SK-N-SH (cell line): ENCODE data around the gene DNAJB1. TPM values are rescaled to one million over a fixed set of nuclear protein-coding genes. Genes with fewer than 3 reads are reported as not detected.

Source experiments
- CTCF ChIA-PET: fragments of 300-600, 350-600 bp; formaldehyde crosslinking; extraction: SDS; loops from one replicate; lab custom pipeline; 2021; lab: Yijun Ruan, JAX
- POLR2A ChIA-PET: fragments of 350-600 bp; sonication (Branson Sonifier 250); formaldehyde crosslinking; extraction: SDS; loops from one replicate; lab custom pipeline; 2020; ENCODE audit warnings: antibody characterized with exemption, inconsistent platforms; lab: Yijun Ruan, JAX
- DNase-seq: peaks from one replicate; pipeline ENCODE4 v3.0.0; 2012
- H2AFZ ChIP-seq: fragments of 200-600 bp; sonication (generic); 2 replicates; pipeline ENCODE4 v1.8.1; 2016; ENCODE audit warnings: antibody characterized with exemption, mild to moderate bottlenecking, low read depth
- H3F3A ChIP-seq: fragments of 200-600 bp; sonication (generic); replicated peaks from 2 replicates; pipeline ENCODE3; 2016; ENCODE audit warnings: antibody characterized with exemption, mild to moderate bottlenecking; ENCODE audit not compliant: insufficient read depth
- H3K27ac ChIP-seq, 2 experiments: fragments of 200-500 bp in 1 of 2; fragments of 200-600 bp in 1 of 2; sonication (Bioruptor generic) in 1 of 2; sonication (generic), shearing (Covaris generic) in 1 of 2; 2 replicates each; pipeline versions ENCODE4 v1.5.1 to v1.6.1; 2014 to 2016; ENCODE audit warnings: low read depth in 2 of 2, inconsistent platforms in 1 of 2, low read length in 1 of 2, mild to moderate bottlenecking in 1 of 2, mixed read lengths in 1 of 2
- H3K27me3 ChIP-seq: fragments of 200-600 bp; sonication (generic), shearing (Covaris generic); 2 replicates; pipeline ENCODE4 v1.6.1; 2016; ENCODE audit warnings: mixed run types; ENCODE audit not compliant: insufficient read depth
- H3K36me3 ChIP-seq, 2 experiments: fragments of 200-500 bp in 1 of 2; fragments of 200-600 bp in 1 of 2; sonication (Bioruptor generic) in 1 of 2; sonication (generic) in 1 of 2; replicated peaks in 1 of 2; 2 replicates each; pipeline versions ENCODE3 to v1.5.1; 2014 to 2016; ENCODE audit warnings: low read length in 1 of 2, mild to moderate bottlenecking in 1 of 2; ENCODE audit not compliant: insufficient read depth in 2 of 2, control insufficient read depth in 1 of 2
- H3K4me1 ChIP-seq, 2 experiments: fragments of 200-500 bp in 1 of 2; fragments of 200-600 bp in 1 of 2; sonication (Bioruptor generic) in 1 of 2; sonication (generic), shearing (Covaris generic) in 1 of 2; 2 replicates each; pipeline versions ENCODE4 v1.5.1 to v1.6.1; 2014 to 2016; ENCODE audit warnings: low read depth in 1 of 2, low read length in 1 of 2, mixed run types in 1 of 2; ENCODE audit not compliant: insufficient read depth in 2 of 2, control insufficient read depth in 1 of 2
- H3K4me2 ChIP-seq: fragments of 200-600 bp; sonication (generic), shearing (Covaris generic); 2 replicates; pipeline ENCODE4 v1.6.1; 2017; ENCODE audit warnings: mixed run types
- H3K4me3 ChIP-seq, 2 experiments: fragments of 200-500 bp in 1 of 2; fragments of 200-600 bp in 1 of 2; sonication (Bioruptor generic) in 1 of 2; sonication (generic), shearing (Covaris generic) in 1 of 2; 2 replicates each; pipeline versions ENCODE4 v1.5.1 to v1.8.1; 2014 to 2016; ENCODE audit warnings: low read depth in 2 of 2, inconsistent platforms in 1 of 2, low read length in 1 of 2, mild to moderate bottlenecking in 1 of 2, mixed read lengths in 1 of 2, moderate library complexity in 1 of 2
- H3K79me2 ChIP-seq: fragments of 200-600 bp; sonication (generic); 2 replicates; pipeline ENCODE4 v1.8.1; 2017; ENCODE audit warnings: mild to moderate bottlenecking; ENCODE audit not compliant: insufficient read depth
- H3K9ac ChIP-seq: fragments of 200-600 bp; sonication (generic); 2 replicates; pipeline ENCODE4 v1.6.1; 2017; ENCODE audit warnings: mixed run types
- H3K9me2 ChIP-seq: fragments of 200-600 bp; sonication (generic); 2 replicates; pipeline ENCODE4 v1.6.1; 2017; ENCODE audit warnings: mixed run types
- H3K9me3 ChIP-seq: fragments of 200-600 bp; sonication (generic); 2 replicates; pipeline ENCODE4 v1.6.1; 2017; ENCODE audit warnings: mixed run types, mild to moderate bottlenecking, moderate library complexity
- H4K20me1 ChIP-seq: fragments of 200-600 bp; sonication (generic); 2 replicates; pipeline ENCODE4 v1.6.1; 2017; ENCODE audit warnings: mild to moderate bottlenecking, mixed run types; ENCODE audit not compliant: insufficient read depth
- CTCF ChIP-seq: fragments of 200-600 bp; sonication (generic); IDR thresholded peaks from 2 replicates; pipeline ENCODE4 v1.6.1; 2017; ENCODE audit warnings: antibody characterized with exemption, mild to moderate bottlenecking, moderate library complexity
- EP300 ChIP-seq, 2 experiments: IDR thresholded peaks; 2 replicates each; pipeline versions ENCODE4 v1.4.0 to v1.6.1; 2012; ENCODE audit warnings: borderline replicate concordance in 1 of 2, low read depth in 1 of 2, low read length in 1 of 2
- EZH2phosphoT487 ChIP-seq: fragments of 200-600 bp; sonication (generic); IDR thresholded peaks from 2 replicates; pipeline ENCODE4 v1.6.1; 2017; ENCODE audit warnings: low read depth, mixed run types, mild to moderate bottlenecking, antibody characterized with exemption, moderate library complexity, borderline replicate concordance
- FOSL2 ChIP-seq: IDR thresholded peaks from 2 replicates; pipeline ENCODE4 v1.4.0; 2012; ENCODE audit warnings: low read depth, mild to moderate bottlenecking, moderate library complexity, borderline replicate concordance
- FOXM1 ChIP-seq: IDR thresholded peaks from 2 replicates; pipeline ENCODE4 v1.4.0; 2012; ENCODE audit warnings: low read depth, mild to moderate bottlenecking
- JUND ChIP-seq: IDR thresholded peaks from 2 replicates; pipeline ENCODE4 v1.4.0; 2012
- PBX3 ChIP-seq: IDR thresholded peaks from 2 replicates; pipeline ENCODE4; 2012
- RAD21 ChIP-seq: IDR thresholded peaks from 2 replicates; pipeline ENCODE4 v1.6.1; 2012; ENCODE audit warnings: mild to moderate bottlenecking, low read length
- RXRA ChIP-seq: IDR thresholded peaks from 2 replicates; pipeline ENCODE4 v1.4.0; 2012; ENCODE audit warnings: low read depth, mild to moderate bottlenecking, borderline replicate concordance
- TAF1 ChIP-seq: IDR thresholded peaks from 2 replicates; pipeline ENCODE4 v1.6.1; 2012; ENCODE audit warnings: low read depth, mild to moderate bottlenecking, low read length, moderate library complexity, borderline replicate concordance
- USF1 ChIP-seq: IDR thresholded peaks from 2 replicates; pipeline ENCODE4 v1.4.0; 2012; ENCODE audit warnings: low read depth, borderline replicate concordance
- YY1 ChIP-seq: IDR thresholded peaks from 2 replicates; pipeline ENCODE4 v1.4.0; 2012; ENCODE audit warnings: low read depth, mild to moderate bottlenecking
- ZBTB33 ChIP-seq: IDR thresholded peaks from 2 replicates; pipeline ENCODE4 v1.4.0; 2012; ENCODE audit warnings: low read depth, borderline replicate concordance
- WGBS: methylation state at CpG from one replicate; pipeline ENCODE4 v1.1.6; 2017; ENCODE audit warnings: low lambda C conversion rate; 5-methylcytosine and 5-hydroxymethylcytosine counted together
- polyA plus RNA-seq, 3 experiments: library from polyadenylated mRNA; depleted of rRNA; stranded (reverse); fragments of >200 nt; gene quantifications; 2 replicates each; pipeline ENCODE4 v1.2.3, GENCODE V29; 2012

The DNAJB1 gene
- polyA plus RNA-seq, 1 of the 3 experiments (the other 2 are of a cell fraction) = 103 TPM

- no peaks in the 10 kb centered on the region for H3F3A ChIP-seq
- peak overlapping the region; percentile 94 for H3K4me2 ChIP-seq
- no peaks in the 10 kb centered on the region for H3K27me3 ChIP-seq
- CTCF ChIA-PET = interaction anchor here (0.8 to 3.9 kb wide), 7 partner anchors 8 to 147 kb away, joined by 3 to 45 read pairs (median 3); no protein-coding TSS in a partner anchor
- H3K9me3 ChIP-seq = no peaks in the 10 kb centered on the region
- no peak overlapping the region for H2AFZ ChIP-seq
- H3K4me1 ChIP-seq = peaks cover 4 to 25% of the 10 kb centered on the region in 2 experiments; a peak in 2 of 4 replicates
- no peaks in the 10 kb centered on the region for H3K36me3 ChIP-seq
- H3K4me3 ChIP-seq = peak overlapping the region; percentile 65 to 93
- DNase-seq = peak; percentile 37
- H3K27ac ChIP-seq = peak overlapping the region in 1 of 2 experiments; percentile 56; a peak in 1 of 4 replicates
- peak overlapping the region; percentile 74 for H3K9ac ChIP-seq
- no peaks in the 10 kb centered on the region for H3K9me2 ChIP-seq
- POLR2A ChIA-PET = interaction anchor here (1.2 to 2.4 kb wide), 2 partner anchors 23 kb away, joined by 5 to 15 read pairs; partner anchors contain the start of gene DNAJB1
- peaks cover 20% of the 10 kb centered on the region for H4K20me1 ChIP-seq
- H3K79me2 ChIP-seq = peaks cover 48% of the 10 kb centered on the region
- 21% methylated on average over 9 of the region's 14 CpGs for WGBS
- TF ChIP-seq EP300 (IDR thresholded peaks at IDR 0.05; ENCODE audit: borderline replicate concordance in 1 of 2, low read depth in 1 of 2, low read length in 1 of 2) = no peak
- TF ChIP-seq ZBTB33 = no peak
- no peak for TF ChIP-seq TAF1
- no peak for TF ChIP-seq JUND
- no peak for TF ChIP-seq RXRA
- no peak for TF ChIP-seq EZH2phosphoT487
- TF ChIP-seq RAD21 = no peak
- TF ChIP-seq FOXM1 = no peak
- no peak for TF ChIP-seq CTCF
- no peak for TF ChIP-seq USF1
- TF ChIP-seq PBX3 = no peak
- no peak for TF ChIP-seq FOSL2
- no peak for TF ChIP-seq YY1
Observed at GRCh38 chr19:14494910-14495671, 23.1 kb downstream of the DNAJB1 start.
